ENCODE data around the gene CREB3L2. TPM values are rescaled to one million over a fixed set of nuclear protein-coding genes. Genes with fewer than 3 reads are reported as not detected.

Gene CREB3L2
- total and polyA plus RNA-seq, 2 donors (not counting 1 experiment from before 2014, with no cell fraction given) = 13.8 to 25.1 TPM

- Histone ChIP-seq H3K9me3 (ENCODE audit: control extremely low read depth in 1 of 3, control insufficient read depth in 2 of 3, insufficient read depth in 1 of 3, low read length in 2 of 3) (peaks cover 0 to 17% (median 9%) of the 10 kb centered on the region in 3 donors), H3K36me3 (replicated peaks in 1 of 2; ENCODE audit: control extremely low read depth in 1 of 2, control insufficient read depth in 1 of 2, extremely low read depth in 1 of 2, insufficient read depth in 2 of 2, low read length in 1 of 2) (no peaks in the 10 kb centered on the region), H3K9ac (ENCODE audit: low read length) (no peak overlapping the region), H3K27ac (ENCODE audit: low read length in 2 of 2) (no peak overlapping the region), H3K4me3 (ENCODE audit: control extremely low read depth in 1 of 5, extremely low read depth in 1 of 5, insufficient read depth in 1 of 5, low read depth in 2 of 5, low read length in 4 of 5) (no peak overlapping the region), H4K20me1 (ENCODE audit: control insufficient read depth, insufficient read depth, low read length, poor library complexity, severe bottlenecking) (no peaks in the 10 kb centered on the region), H3K79me2 (ENCODE audit: control insufficient read depth, insufficient read depth, low read length) (no peaks in the 10 kb centered on the region), H3K27me3 (replicated peaks in 1 of 4; ENCODE audit: control extremely low read depth in 1 of 4, control insufficient read depth in 3 of 4, insufficient read depth in 4 of 4, low read length in 3 of 4) (peaks cover 0 to 7% (median 3%) of the 10 kb centered on the region in 4 experiments), H3K4me1 (ENCODE audit: control insufficient read depth in 2 of 2, insufficient read depth in 2 of 2, low read length in 2 of 2) (no peaks in the 10 kb centered on the region), H2AFZ (ENCODE audit: insufficient read depth, low read depth, low read length, poor library complexity, severe bottlenecking) (no peak overlapping the region), H3K4me2 (replicated peaks; ENCODE audit: low read depth, low read length, poor library complexity, severe bottlenecking) (no peak overlapping the region)
- ChIA-PET CTCF (no interaction called here), POLR2A (no interaction called here)
- Mint-ChIP-seq H3K27me3 (peaks cover 30% of the 10 kb centered on the region), H3K27ac (no peak overlapping the region), H3K4me3 (no peak overlapping the region), H3K4me1 (no peaks in the 10 kb centered on the region), H3K9me3 (ENCODE audit: insufficient read depth) (peaks cover 9% of the 10 kb centered on the region)
- DNase-seq (no peak), ATAC-seq (ENCODE audit: low read depth) (no peak)
- TF ChIP-seq CTCF (IDR thresholded peaks at IDR 0.05) = no peak
- TF ChIP-seq EZH2 (IDR thresholded peaks at IDR 0.05; ENCODE audit: borderline replicate concordance, insufficient read depth, low read depth, low read length, poor library complexity, severe bottlenecking) = no peak
- intact Hi-C loops (cut with micrococcal nuclease) = no loop called here
- WGBS (ENCODE audit: insufficient coverage) = no CpG with 5 or more reads among the region's 1 CpG
These were observed 165.3 kb downstream of the CREB3L2 start for GRCh38 chr7:137836541-137836940.

GRCh38 chr7:137836113-137836509 is 165.8 kb downstream of the CREB3L2 start:
- Mint-ChIP-seq H3K27ac (no peak overlapping the region), H3K4me3 (no peak overlapping the region), H3K9me3 (ENCODE audit: insufficient read depth) (peaks cover 11% of the 10 kb centered on the region), H3K4me1 (no peaks in the 10 kb centered on the region), H3K27me3 (peaks cover 30% of the 10 kb centered on the region)
- no peak overlapping the region for H3K27ac ChIP-seq (ENCODE audit: low read length in 2 of 2)
- no peak overlapping the region for H3K9ac ChIP-seq (ENCODE audit: low read length)
- ChIA-PET POLR2A (no interaction called here), CTCF (no interaction called here)
- no peak overlapping the region for H3K4me3 ChIP-seq (ENCODE audit: control extremely low read depth in 1 of 5, extremely low read depth in 1 of 5, insufficient read depth in 1 of 5, low read depth in 2 of 5, low read length in 4 of 5)
- DNase-seq (no peak), ATAC-seq (ENCODE audit: low read depth) (no peak)
- TF ChIP-seq EZH2 (IDR thresholded peaks at IDR 0.05; ENCODE audit: borderline replicate concordance, insufficient read depth, low read depth, low read length, poor library complexity, severe bottlenecking) (no peak), CTCF (IDR thresholded peaks at IDR 0.05) (no peak)
- H3K79me2 ChIP-seq (ENCODE audit: control insufficient read depth, insufficient read depth, low read length) = no peaks in the 10 kb centered on the region
- peaks cover 0 to 17% (median 9%) of the 10 kb centered on the region in 3 donors for H3K9me3 ChIP-seq (ENCODE audit: control extremely low read depth in 1 of 3, control insufficient read depth in 2 of 3, insufficient read depth in 1 of 3, low read length in 2 of 3)
- H3K4me1 ChIP-seq (ENCODE audit: control insufficient read depth in 2 of 2, insufficient read depth in 2 of 2, low read length in 2 of 2) = no peaks in the 10 kb centered on the region
- H3K36me3 ChIP-seq (replicated peaks in 1 of 2; ENCODE audit: control extremely low read depth in 1 of 2, control insufficient read depth in 1 of 2, extremely low read depth in 1 of 2, insufficient read depth in 2 of 2, low read length in 1 of 2) = no peaks in the 10 kb centered on the region
- no peak overlapping the region for H2AFZ ChIP-seq (ENCODE audit: insufficient read depth, low read depth, low read length, poor library complexity, severe bottlenecking)
- H3K4me2 ChIP-seq (replicated peaks; ENCODE audit: low read depth, low read length, poor library complexity, severe bottlenecking) = no peak overlapping the region
- 58% methylated on average over 2 of the region's 3 CpGs for WGBS (ENCODE audit: insufficient coverage)
- intact Hi-C loops (cut with micrococcal nuclease) = no loop called here
- peaks cover 0 to 7% (median 3%) of the 10 kb centered on the region in 4 experiments for H3K27me3 ChIP-seq (replicated peaks in 1 of 4; ENCODE audit: control extremely low read depth in 1 of 4, control insufficient read depth in 3 of 4, insufficient read depth in 4 of 4, low read length in 3 of 4)
- no peaks in the 10 kb centered on the region for H4K20me1 ChIP-seq (ENCODE audit: control insufficient read depth, insufficient read depth, low read length, poor library complexity, severe bottlenecking)

All from B cell (primary cell).